HG03439 (cell line): ENCODE measurements around the gene ITPR2.

Source experiments
- ATAC-seq: cut with Tn5 transposase; IDR thresholded peaks from one replicate; pipeline ENCODE4 v1.9.1; 2021; ENCODE audit warnings: mild to moderate bottlenecking, moderate library complexity; ENCODE audit not compliant: unreplicated experiment

The ITPR2 gene

DNA sequence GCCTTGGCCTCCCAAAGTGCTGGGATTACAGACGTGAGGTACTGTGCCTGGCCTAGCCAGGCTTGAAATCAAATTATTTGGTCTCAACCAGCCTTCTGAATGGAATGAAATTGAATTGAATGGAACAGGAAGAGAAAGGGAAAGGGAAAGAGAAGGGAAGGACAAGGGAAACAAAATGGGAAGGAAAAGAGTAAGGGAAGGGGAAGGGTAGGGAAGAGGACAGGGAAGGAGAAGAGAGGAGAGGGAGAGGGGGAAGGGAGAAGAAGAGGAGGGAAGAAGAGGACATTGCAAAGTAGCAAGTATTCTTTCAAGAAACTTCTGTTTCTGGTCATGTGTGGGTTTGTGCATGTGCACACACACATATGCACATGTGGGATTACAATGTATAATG, 97.8 kb downstream of the ITPR2 start:
- ATAC-seq, result no peak

DNA sequence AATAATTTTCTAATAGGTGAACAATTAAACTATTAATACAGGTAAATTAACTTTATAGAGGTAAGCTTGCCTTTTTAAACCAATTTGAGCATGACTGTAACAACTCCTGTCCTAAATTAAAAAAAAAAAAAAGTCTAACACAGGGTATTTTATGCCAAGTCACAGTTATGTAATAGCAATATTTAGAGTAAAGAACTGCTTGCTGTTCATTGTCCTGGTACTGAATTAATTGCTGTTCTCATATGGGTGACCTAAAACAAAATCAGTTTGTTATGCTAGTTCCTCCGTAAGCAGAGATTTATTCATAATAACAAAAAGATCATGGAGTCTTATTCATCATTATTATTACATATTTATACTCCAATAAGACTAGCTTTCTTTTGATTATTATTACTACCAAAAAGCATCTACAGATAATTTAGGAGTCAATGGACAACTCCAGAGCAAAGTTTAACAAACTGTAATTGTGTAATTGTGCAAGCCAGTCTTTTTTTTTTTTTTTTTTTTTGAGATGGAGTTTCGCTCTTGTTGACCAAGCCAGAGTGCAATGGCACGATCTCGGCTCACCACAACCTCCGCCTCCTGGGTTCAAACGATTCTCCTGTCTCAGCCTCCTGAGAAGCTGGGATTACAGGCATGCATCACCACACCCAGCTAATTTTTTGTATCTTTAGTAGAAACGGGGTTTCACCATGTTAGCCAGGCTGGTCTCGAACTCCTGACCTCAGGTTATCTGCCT, 98.3 kb downstream of the ITPR2 start:
- no peak for ATAC-seq

DNA sequence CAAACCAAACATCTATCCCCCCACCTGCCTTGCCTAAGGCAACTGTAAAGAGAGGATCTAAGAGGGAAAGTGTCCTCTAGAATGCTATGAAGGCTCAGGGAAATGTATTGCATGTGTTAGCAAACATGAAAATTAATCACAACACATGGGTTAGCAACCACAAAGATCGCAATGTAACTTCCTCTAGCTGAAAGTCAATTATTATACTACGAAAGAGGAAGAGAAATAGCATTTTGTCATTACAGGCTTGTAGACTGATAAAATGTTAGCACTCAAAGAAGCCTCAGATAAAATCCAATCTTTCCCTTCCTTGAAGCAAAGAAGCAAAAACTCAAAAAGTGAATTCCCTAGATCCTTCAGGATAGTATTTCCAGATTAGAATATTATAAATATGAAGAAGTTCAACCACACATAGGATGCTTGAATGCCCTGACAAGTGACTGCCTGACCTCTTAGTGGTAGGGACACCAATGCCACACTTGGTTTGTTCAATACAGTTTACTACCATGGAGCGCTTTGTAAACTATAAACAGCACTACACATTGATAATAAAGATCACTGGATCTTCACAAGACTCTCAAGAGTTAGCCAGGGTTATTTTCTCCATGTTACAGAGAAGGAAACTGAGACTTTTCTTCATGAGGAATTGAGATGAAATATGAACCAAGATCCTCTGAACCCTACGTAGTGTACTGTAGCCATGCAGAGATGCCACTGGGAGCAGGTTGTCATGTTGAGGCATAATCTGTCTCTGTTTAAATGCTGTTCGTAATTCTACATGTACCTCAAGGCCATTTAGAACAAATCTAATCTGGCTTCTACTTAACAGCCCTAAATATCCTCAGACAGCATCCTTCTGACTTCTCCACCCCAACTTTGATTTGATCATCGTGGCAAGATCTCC, 100.7 kb downstream of the ITPR2 start:
- peak; percentile 50 for ATAC-seq

DNA sequence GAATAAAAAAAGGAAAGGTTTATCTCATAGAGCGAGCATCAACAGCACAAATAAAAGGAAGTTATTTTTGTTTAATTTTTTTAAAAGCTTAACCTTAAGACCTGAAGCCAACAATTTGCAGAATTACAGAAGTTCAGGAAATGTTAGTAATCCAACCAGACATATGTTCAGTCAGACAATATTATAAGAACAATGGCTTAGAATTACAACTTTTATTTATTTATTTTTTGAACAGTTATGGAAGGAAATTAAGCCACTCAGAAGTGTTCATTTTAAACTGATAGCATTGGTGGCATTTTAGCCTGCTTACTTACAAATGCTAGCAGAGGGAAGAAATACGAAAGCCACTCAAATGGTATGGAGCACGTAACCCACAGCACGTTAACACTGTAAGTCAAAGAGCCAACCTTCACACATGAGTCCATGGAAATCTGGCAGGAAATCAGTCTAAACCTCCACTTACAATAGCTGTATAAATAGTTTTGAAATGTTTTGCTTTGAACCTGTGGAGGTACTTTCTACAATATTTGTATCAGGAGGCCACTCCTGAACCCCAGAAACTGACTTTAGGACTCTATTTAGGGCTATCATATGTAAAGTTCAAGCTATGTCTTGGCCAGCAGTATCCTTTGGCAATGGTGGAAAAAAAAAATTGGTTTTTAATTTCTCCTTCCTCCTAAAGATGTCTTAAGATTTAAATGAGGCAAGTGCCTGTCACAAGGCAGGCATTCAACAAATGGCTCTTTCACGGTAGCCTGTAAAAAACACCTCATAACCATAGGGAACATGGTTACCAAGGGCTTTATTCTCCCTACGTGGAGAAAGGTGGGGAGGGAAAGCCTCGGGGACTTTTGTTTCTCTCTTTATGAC, 102.3 kb downstream of the ITPR2 start:
- no peak for ATAC-seq

DNA sequence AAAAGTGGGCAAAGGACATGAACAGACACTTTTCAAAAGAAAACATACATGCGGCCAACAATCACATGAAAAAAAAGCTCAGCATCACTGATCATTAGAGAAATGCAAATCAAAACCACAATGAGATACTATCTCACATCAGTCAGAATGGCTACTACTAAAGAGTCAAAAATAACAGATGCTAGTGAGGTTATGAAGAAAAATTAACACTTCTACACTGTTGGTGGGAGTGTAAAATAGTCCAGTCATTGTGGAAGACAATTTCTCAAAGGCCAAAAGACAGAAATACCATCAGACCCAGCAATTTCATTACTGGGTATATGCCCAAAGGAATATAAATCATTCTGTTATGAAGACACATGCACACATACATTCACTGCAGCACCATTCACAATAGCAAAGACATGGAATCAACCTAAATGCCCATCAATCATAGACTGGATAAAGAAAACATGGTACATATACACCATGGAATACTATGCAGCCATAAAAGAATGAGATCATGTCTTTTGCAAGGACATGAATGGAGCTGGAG, 103.8 kb downstream of the ITPR2 start:
- ATAC-seq, result peak; percentile 56

DNA sequence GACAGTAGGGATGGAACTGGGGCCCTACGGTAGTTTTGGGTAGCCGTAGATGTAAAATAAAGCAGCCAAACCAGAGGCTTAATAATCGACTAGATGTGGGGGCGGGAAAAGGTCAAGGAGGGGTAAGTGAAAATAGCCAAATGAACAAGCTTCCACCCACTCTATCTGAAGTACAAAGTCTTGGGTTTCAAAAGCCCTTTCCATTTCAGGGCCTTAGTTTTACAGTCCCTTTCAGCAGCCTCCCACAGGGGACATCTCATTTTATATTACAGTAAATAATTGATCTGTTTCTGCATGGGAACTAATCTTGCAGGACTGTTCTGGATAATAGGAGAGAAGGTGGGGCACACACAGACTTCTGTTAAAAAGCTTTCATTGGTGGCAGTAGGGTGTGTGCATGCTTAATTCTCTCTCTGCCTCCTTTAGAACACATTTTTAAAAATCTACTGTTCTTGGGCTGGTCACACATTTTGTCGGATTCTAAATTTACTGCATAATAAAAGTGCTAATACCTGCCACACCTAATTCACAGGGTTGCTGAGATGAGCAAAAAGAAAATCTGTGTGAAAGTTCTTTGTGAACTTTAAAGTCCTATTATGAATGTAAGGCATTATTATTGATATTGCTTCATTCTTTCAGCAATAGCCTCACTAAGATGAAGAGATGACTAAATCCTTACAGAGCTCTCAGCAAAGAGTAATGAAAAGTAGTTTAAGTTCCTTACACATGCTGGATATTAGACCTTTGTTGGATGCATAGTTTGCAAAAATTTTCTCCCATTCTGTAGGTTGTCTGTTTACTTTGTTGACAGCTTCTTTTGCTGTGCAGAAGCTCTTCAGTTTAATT, 104.6 kb downstream of the ITPR2 start:
- peak; percentile 55 for ATAC-seq

DNA sequence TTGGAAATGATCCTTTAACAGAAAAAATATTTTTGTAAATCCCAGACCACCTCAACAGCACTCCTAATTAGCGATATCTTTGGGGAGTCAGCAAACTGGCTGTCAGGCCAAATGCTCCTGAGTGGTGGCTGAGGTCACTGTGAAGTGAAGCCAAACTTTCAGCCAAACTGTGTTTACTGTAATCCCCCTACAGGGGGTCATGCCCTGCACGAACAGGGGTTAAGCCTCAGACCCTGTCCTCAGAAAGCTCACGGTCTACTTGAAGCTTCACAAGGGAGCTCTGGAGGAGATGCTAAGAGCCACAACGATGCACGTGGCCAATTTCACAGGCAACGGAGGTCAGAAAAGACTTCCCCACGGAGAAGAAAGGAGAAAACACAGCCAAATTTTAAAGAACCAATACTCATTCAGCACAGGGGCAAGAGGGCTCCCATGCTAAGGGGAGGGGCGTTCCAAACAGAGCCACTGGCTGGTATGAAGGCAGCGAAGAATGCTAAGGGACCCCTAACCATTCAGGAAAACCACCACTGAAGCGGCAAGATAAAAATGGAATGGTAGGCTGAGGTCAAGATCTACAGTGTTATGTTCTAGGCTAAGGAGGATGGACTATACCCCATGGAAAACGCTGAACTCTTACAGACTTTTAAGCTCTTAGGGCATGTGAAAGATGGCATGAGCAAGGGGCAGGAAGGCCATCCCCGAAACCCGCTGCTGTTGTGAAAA, 105.4 kb downstream of the ITPR2 start:
- ATAC-seq, result no peak

DNA sequence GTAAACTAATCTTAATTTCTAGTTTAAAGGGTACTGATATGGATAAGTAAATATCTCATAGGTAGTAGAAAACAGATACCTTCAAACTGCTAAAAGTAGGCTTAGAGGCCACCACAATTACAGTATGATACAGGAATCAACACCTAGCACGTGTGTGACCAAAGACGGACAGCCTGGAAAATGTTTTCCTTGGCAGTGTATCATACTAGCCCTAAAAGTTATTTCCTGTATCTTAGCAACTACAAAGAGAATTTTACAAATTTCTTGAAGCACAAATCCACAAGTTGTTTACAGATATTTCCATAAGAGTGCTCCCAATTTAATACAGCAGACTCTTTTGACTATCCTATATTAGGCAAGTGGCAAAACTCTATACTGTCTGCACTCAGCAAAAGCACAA, 106.0 kb downstream of the ITPR2 start:
- ATAC-seq, result no peak

DNA sequence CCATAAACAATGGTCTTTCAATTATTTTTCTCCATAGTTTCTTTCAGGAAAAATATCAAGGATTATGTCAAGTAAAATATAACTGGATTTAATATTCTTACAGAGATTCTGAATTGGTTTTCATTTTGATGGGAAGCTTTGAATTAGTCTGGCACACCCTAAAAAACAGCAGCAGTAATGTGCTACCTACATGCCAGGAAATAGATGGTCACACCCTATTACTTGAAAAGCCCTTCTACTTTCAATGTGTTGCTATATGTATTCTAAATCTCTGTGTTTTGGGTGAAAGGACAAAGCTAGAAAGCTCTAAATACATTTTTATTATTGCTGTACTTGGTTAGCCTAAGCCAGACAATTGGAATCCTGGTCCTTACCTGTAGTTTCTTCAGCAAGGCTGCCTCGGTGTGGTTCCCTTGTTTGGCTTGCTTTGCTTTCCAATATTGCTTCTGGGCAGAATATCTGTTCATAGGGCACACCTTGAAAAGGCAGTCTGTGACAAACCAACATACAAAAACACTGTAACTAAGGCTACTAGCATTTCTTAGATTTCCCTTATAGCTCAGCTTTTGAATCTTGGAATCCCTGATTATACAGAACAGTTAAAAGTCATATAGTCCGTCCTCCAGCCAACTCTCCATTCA, 107.6 kb downstream of the ITPR2 start:
- ATAC-seq, result no peak

DNA sequence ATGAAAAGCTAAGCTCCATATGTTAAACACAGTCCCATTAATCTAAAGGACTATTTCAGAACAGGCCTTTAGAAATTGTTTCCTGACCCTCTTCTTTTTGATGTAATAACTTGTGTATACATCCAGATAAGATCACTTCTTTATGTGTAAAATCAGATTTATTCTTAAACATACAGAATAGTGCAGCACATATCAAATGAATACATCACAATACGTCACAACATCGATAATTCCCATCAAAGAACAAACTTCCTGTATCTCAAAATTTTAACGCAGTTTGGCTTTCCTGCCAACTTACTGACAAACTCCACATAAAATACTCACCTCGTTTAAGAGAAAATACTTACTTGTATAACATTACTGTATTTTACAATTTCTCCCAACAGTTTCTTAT, 108.7 kb downstream of the ITPR2 start:
- ATAC-seq, result no peak

DNA sequence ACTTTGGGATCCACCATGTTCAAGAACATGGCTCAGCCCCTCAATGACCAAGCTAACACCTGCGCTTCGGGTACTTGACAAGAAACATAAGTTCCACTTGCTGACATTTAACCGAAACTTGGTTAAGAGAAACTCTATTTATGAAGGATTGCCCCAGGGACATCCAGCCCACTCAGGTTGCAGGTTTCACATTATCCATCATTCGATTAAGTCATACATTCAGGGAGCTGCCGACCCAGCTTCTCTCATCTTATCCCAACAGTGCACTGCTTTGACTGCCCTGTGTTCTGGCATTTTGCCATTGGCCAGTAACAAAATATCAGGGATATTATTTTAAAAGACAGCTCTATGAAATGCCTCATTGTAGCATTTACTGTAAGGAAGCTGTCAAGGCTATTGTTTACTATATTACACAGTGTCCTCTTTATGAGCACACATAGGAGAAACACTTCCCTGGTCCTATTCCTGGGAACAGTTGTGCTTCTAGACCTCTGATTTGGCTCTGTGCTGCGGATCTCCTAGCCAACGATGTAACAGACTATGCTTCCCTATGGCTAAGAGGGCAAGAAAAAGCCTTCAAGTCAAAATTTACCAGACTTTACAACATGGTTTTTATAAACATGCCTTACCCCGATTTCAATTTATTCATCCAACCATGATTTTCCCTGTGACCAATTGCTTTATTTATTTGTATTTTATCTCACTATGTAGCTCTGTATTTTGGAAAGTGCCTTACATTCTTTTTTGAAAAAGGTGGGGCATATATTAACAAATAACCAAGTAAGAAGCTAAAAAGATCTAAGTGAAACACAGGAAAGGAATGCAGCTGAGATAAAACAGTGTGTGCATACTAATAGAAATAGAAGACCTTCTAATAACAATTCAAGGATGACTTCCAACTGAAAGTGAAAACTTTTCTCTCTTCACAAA, 109.3 kb downstream of the ITPR2 start:
- no peak for ATAC-seq

DNA sequence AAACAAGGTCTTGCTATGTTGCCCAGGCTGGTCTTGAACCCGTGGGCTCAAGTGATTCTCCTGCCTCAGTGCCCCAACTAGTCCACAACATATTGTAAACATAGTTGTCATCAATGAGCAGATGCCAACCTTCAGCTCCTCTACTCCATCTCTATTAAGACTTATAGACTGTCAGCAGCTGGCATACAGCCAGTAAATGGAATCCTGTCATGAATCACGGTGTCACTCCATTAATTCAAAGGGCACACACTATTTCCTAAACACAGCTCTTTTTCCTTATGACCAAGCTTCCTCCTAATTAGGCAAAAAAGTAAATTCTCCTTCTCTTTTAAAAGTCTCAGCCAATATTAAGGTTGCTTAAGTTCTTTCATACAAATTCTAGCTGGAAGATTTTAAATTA, 111.2 kb downstream of the ITPR2 start:
- no peak for ATAC-seq

DNA sequence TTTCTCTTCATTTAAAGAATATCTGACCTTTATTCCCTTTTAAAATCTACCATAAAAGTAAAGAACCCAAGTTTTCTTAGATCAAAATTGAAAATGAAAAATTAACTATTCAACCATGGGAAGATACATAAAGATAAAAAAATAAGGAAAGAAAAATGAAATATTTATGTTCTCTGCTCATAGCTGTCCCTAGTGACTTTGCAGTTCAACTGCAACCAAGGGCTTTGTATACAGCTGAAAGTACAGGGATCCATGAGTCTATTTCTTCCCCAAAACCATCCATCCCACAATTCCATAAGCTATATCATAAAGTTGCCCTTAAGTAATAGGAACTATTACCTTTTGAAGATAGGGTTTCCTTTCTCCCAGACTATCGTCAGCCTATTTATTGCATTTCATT, 113.1 kb downstream of the ITPR2 start:
- ATAC-seq, result no peak

DNA sequence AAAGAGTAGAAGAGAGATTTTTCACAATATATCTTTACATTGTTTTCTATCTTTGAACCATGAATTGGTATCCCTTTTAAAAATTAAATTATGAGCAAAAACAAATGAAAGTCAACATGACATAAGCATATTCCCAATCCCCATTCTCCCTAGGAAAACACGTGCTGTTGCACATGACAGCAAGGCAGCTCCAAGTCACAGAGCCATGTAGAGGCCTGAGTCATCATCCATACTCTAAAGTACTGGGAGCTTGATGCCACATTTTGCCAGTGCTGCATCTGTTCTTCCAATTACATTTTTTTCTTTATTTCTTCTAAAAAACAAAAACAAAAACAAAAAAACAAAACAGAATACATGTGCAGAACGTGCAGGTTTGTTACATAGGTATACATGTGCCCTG, 115.2 kb downstream of the ITPR2 start:
- no peak for ATAC-seq

DNA sequence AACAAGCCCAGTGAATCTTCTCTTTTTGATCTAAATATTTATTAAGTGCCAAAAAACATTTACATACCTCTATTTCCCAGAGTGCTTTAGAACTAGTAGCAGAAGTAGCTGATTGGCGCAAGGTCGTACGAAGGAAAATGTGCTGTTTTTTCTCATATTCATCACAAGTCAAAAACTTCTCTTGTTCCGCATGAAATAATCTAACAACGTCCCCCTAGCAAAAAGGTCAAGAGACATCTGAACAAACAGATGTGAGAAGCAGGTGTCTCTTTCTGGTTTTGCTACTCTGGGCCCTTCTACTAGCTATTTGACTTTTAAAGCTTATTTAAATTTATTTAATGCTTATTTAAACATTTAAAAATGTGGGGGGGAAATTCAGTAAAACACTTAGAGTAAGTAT, 117.8 kb downstream of the ITPR2 start:
- ATAC-seq, result no peak

DNA sequence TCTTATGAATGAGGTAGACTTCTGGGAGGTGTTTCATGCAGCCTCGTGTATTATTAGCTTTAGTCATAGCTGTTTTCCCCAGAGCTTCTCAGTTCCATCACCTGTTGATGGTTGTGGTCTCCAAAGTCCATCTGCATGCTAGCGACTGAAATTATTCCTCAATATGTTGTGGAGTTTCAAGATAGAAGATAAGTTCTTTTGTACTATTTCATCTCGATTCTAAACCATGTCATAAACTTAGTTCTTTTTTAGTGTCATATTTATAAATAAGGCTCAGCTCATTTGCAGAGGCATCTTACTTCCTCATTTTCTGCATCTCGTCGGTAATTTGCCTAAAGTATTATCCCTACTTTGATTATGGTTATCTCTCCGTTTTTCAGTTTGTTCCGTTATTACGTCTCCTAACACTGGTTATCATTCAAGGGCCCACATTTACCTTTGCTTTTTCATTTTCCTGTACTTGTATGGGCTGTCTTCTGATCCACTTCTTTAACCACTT, 119.1 kb downstream of the ITPR2 start:
- peak; percentile 61 for ATAC-seq

DNA sequence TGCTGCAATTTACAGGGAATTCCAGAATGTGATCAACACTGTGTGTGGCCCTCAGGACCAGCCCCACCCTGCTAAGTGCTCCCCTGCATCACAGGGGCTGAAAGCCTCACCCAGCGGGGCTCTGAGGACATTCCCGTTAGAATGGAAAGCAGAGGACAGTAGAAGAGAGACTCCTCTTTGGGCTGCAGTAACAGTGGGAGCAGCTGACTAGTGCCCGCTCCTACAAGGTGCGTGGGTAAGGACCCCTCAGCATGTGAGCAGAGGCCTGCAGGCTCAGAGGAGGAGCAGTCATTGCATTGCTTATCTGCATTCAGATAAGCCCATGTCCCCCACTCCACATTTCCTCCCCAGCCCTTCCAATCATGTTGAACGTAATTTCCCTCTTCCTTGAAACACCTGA, 120.1 kb downstream of the ITPR2 start:
- no peak for ATAC-seq

DNA sequence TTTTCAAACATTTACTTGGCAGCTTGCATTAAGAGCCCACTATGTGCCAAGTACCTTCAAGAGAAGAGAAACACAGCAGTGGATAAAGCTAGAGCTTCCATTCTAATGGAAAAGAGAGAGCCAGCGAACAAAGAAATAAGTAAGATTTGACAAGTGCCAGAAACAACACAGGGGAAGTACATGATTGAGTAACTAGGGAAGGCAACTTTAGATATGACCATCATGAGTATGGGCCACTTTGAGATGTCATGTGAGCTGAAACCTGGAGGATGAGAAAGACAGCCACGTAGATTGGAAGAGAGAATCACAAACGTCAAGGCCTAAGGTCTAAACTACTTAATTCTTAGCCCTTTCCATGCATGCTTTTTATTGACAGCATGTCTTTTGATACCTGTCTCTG, 121.4 kb downstream of the ITPR2 start:
- no peak for ATAC-seq
